Liver (tissue), 9 donors: ENCODE results near the gene SASH1. TPM values are rescaled to one million over a fixed set of nuclear protein-coding genes. Genes with fewer than 3 reads are reported as not detected.
A peak's percentile ranks its signal among the peaks of the same experiment; 100 is the strongest.

Experiments used
- DNase-seq: peaks from one replicate; pipeline ENCODE4 v3.0.0-alpha.2; 2017; ENCODE audit warnings: low spot score
- H3K27ac ChIP-seq, 2 donors: one replicate each; pipeline ENCODE4 v1.7.0; 2013; ENCODE audit warnings: inconsistent platforms in 2 of 2, low read length in 2 of 2, control low read depth in 1 of 2, low read depth in 1 of 2, mild to moderate bottlenecking in 1 of 2
- H3K27me3 ChIP-seq, 4 donors: one replicate each; pipeline versions ENCODE4 v1.6.1 to v1.7.0; 2013; ENCODE audit warnings: low read length in 3 of 4, inconsistent platforms in 1 of 4, mild to moderate bottlenecking in 1 of 4, moderate library complexity in 1 of 4; ENCODE audit not compliant: control insufficient read depth in 4 of 4, insufficient read depth in 4 of 4
- H3K36me3 ChIP-seq, 4 donors: one replicate each; pipeline versions ENCODE4 v1.6.1 to v1.7.0; 2013; ENCODE audit warnings: low read length in 3 of 4, mild to moderate bottlenecking in 3 of 4, low read depth in 1 of 4, moderate library complexity in 1 of 4; ENCODE audit not compliant: control insufficient read depth in 4 of 4, insufficient read depth in 3 of 4
- H3K4me1 ChIP-seq, 4 donors: one replicate each; pipeline versions ENCODE4 v1.6.1 to v1.7.0; 2013; ENCODE audit warnings: low read length in 3 of 4, mild to moderate bottlenecking in 3 of 4, moderate library complexity in 1 of 4; ENCODE audit not compliant: control insufficient read depth in 4 of 4, insufficient read depth in 4 of 4
- H3K4me3 ChIP-seq, 3 donors: one replicate each; pipeline versions ENCODE4 v1.6.1 to v1.7.0; 2013; ENCODE audit warnings: low read length in 3 of 3, control low read depth in 1 of 3, low read depth in 1 of 3, mild to moderate bottlenecking in 1 of 3
- H3K9ac ChIP-seq, 2 donors: one replicate each; pipeline ENCODE4 v1.7.0; 2013; ENCODE audit warnings: low read length in 2 of 2, mild to moderate bottlenecking in 2 of 2, moderate library complexity in 2 of 2, control low read depth in 1 of 2, low read depth in 1 of 2
- H3K9me3 ChIP-seq, 4 donors: one replicate each; pipeline versions ENCODE4 v1.6.1 to v1.7.0; 2013; ENCODE audit warnings: low read length in 3 of 4; ENCODE audit not compliant: control insufficient read depth in 4 of 4
- ATF3 ChIP-seq: IDR thresholded peaks from 2 replicates; pipeline ENCODE4 v1.6.1; 2016; ENCODE audit warnings: antibody characterized with exemption
- CTCF ChIP-seq: fragments of 150-350 bp; IDR thresholded peaks from 2 replicates; pipeline ENCODE4 v1.5.1; 2017; ENCODE audit warnings: improper control_type of control experiment, low read depth, low read length; ENCODE audit not compliant: missing input control
- EGR1 ChIP-seq, 2 donors: IDR thresholded peaks; 2 replicates each; pipeline ENCODE4 v1.6.1; 2016 to 2018; ENCODE audit warnings: antibody characterized with exemption in 2 of 2, low read depth in 2 of 2
- FOXA1 ChIP-seq: IDR thresholded peaks from 2 replicates; pipeline ENCODE4 v1.6.1; 2016; ENCODE audit warnings: antibody characterized with exemption
- FOXA2 ChIP-seq: IDR thresholded peaks from 2 replicates; pipeline ENCODE4 v1.6.1; 2016; ENCODE audit warnings: antibody characterized with exemption
- GABPA ChIP-seq, 2 donors: IDR thresholded peaks in 1 of 2; conservative IDR thresholded peaks in 1 of 2; 2 replicates each; pipeline ENCODE4 v1.6.1; 2016; ENCODE audit warnings: antibody characterized with exemption in 2 of 2, mild to moderate bottlenecking in 1 of 2, moderate library complexity in 1 of 2
- HNF4A ChIP-seq, 2 donors: conservative IDR thresholded peaks; 2 replicates each; pipeline ENCODE4 v1.6.1; 2016; ENCODE audit warnings: antibody characterized with exemption in 2 of 2, mild to moderate bottlenecking in 2 of 2
- JUND ChIP-seq, 2 donors: IDR thresholded peaks; 2 replicates each; pipeline ENCODE4 v1.6.1; 2016; ENCODE audit warnings: antibody characterized with exemption in 2 of 2
- MAX ChIP-seq: IDR thresholded peaks from 2 replicates; pipeline ENCODE4 v1.6.1; 2016; ENCODE audit warnings: antibody characterized with exemption
- NR2F2 ChIP-seq: IDR thresholded peaks from 2 replicates; pipeline ENCODE4 v1.6.1; 2016; ENCODE audit warnings: antibody characterized with exemption
- RAD21 ChIP-seq, 2 donors: IDR thresholded peaks; 2 replicates each; pipeline ENCODE4 v1.6.1; 2016; ENCODE audit warnings: antibody characterized with exemption in 2 of 2, mild to moderate bottlenecking in 2 of 2
- REST ChIP-seq: IDR thresholded peaks from 2 replicates; pipeline ENCODE4 v1.6.1; 2016; ENCODE audit warnings: antibody characterized with exemption, mild to moderate bottlenecking
- RXRA ChIP-seq, 2 donors: IDR thresholded peaks; 2 replicates each; pipeline ENCODE4 v1.6.1; 2017 to 2018; ENCODE audit warnings: antibody characterized with exemption in 2 of 2, mild to moderate bottlenecking in 1 of 2
- SP1 ChIP-seq: IDR thresholded peaks from 2 replicates; pipeline ENCODE4 v1.6.1; 2018; ENCODE audit warnings: antibody characterized with exemption, mild to moderate bottlenecking
- TAF1 ChIP-seq: conservative IDR thresholded peaks from 2 replicates; pipeline ENCODE4 v1.6.1; 2016; ENCODE audit warnings: antibody characterized with exemption, mild to moderate bottlenecking
- YY1 ChIP-seq: IDR thresholded peaks from 2 replicates; pipeline ENCODE4 v1.6.1; 2016; ENCODE audit warnings: antibody characterized with exemption, mild to moderate bottlenecking
- WGBS: extraction: QIAGEN DNeasy Blood & Tissue Kit; methylation state at CpG from one replicate; pipeline ENCODE4 v1.1.7; 2013; 5-methylcytosine and 5-hydroxymethylcytosine counted together
- polyA plus RNA-seq, 2 donors: library from polyadenylated mRNA; stranded (reverse) in 1 of 2; unstranded in 1 of 2; fragments of 200-250 nt in 1 of 2; fragments of >200 nt in 1 of 2; fragmentation: Nextera tagmentation in 1 of 2; extraction: Ambion mirVana in 1 of 2; gene quantifications; one replicate each; pipeline versions ENCODE4 v1.2.1 to v1.2.3, GENCODE V29; 2013 to 2015
- total RNA-seq, 2 donors: library from RNA; depleted of rRNA; stranded (reverse); fragments of >200 nt; gene quantifications; one replicate each; pipeline ENCODE4 v1.2.3, GENCODE V29; 2014
- donor health status: healthy.
- donor health status: healthy.
- donor health status: healthy.
- donor health status: healthy.
- donor health status: healthy.

Gene SASH1
- total and polyA plus RNA-seq, 4 donors = 3.5 to 16.4 (median 7.6) TPM

GRCh38 chr6:148593130-148593812, 250.6 kb downstream of the SASH1 start:
- Histone ChIP-seq H3K4me1 (no peaks in the 10 kb centered on the region), H3K36me3 (no peaks in the 10 kb centered on the region), H3K27ac (peak overlapping the region; percentile 19 to 27), H3K4me3 (no peak overlapping the region), H3K9ac (no peak overlapping the region), H3K27me3 (no peaks in the 10 kb centered on the region), H3K9me3 (no peaks in the 10 kb centered on the region)
- WGBS = 77% methylated on average over 16 of the region's 16 CpGs
- TF ChIP-seq RXRA (IDR thresholded peaks at IDR 0.05) = no peak
- no peak for TF ChIP-seq TAF1
- TF ChIP-seq CTCF = no peak
- TF ChIP-seq ATF3 = no peak
- no peak for TF ChIP-seq NR2F2
- no peak for TF ChIP-seq FOXA1
- no peak for TF ChIP-seq MAX
- no peak for TF ChIP-seq EGR1 (IDR thresholded peaks at IDR 0.05; ENCODE audit: low read depth in 2 of 2)
- no peak for TF ChIP-seq YY1
- no peak for TF ChIP-seq SP1
- TF ChIP-seq FOXA2 = no peak
- TF ChIP-seq REST = no peak
- TF ChIP-seq HNF4A (conservative IDR thresholded peaks at IDR 0.05) = no peak
- TF ChIP-seq JUND (IDR thresholded peaks at IDR 0.05) = no peak
- TF ChIP-seq RAD21 (IDR thresholded peaks at IDR 0.05) = no peak
- TF ChIP-seq GABPA (IDR thresholded peaks at IDR 0.05 in 1 of 2, conservative IDR thresholded peaks at IDR 0.05 in 1 of 2) = no peak
- DNase-seq = no peak

- H3K27ac ChIP-seq = peak overlapping the region; percentile 19 to 27
- H3K27me3 ChIP-seq = no peaks in the 10 kb centered on the region
- H3K9ac ChIP-seq = no peak overlapping the region
- no peak overlapping the region for H3K4me3 ChIP-seq
- 71% methylated on average over 6 of the region's 6 CpGs for WGBS
- DNase-seq = no peak
- no peaks in the 10 kb centered on the region for H3K4me1 ChIP-seq
- no peaks in the 10 kb centered on the region for H3K9me3 ChIP-seq
- no peaks in the 10 kb centered on the region for H3K36me3 ChIP-seq
- no peak for TF ChIP-seq EGR1 (IDR thresholded peaks at IDR 0.05; ENCODE audit: low read depth in 2 of 2)
- TF ChIP-seq RXRA (IDR thresholded peaks at IDR 0.05) = peak in 1 of 2 donors; percentile 48
- TF ChIP-seq NR2F2 = peak; percentile 76
Measured at GRCh38 chr6:148593813-148594170, 251.2 kb downstream of the SASH1 start.
